Measurements from ENCODE around the gene MAMDC2.

DNA sequence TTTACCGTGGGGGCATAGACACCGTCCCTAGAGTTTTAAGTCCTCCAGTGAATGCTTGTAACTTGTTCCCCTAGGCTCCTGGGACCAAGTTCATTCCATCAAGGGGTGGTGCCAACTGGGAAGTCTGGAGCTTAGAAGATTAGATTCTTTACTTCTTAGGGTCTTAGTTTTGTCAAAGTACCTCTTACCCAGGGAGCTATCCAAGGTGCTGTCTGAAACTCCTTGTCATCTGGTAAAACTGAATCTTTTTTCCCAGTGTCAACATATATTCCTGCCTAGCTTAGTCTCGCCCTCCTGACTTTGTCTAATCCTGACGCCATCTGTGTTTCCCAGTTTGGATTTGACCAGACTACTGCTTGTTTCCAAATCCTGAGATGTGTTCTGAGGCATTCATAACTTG, 41.6 kb downstream of the MAMDC2 start:
- TF ChIP-seq, protein P1, sequence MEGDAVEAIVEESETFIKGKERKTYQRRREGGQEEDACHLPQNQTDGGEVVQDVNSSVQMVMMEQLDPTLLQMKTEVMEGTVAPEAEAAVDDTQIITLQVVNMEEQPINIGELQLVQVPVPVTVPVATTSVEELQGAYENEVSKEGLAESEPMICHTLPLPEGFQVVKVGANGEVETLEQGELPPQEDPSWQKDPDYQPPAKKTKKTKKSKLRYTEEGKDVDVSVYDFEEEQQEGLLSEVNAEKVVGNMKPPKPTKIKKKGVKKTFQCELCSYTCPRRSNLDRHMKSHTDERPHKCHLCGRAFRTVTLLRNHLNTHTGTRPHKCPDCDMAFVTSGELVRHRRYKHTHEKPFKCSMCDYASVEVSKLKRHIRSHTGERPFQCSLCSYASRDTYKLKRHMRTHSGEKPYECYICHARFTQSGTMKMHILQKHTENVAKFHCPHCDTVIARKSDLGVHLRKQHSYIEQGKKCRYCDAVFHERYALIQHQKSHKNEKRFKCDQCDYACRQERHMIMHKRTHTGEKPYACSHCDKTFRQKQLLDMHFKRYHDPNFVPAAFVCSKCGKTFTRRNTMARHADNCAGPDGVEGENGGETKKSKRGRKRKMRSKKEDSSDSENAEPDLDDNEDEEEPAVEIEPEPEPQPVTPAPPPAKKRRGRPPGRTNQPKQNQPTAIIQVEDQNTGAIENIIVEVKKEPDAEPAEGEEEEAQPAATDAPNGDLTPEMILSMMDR (conservative IDR thresholded peaks at IDR 0.05; ENCODE audit: low read length) = no peak
- no peak for TF ChIP-seq EZH2phosphoT487 (IDR thresholded peaks at IDR 0.05; ENCODE audit: borderline replicate concordance)
